ENCODE results near the gene HELLS. TPM values are rescaled to one million over a fixed set of nuclear protein-coding genes. Genes with fewer than 3 reads are reported as not detected.
A peak's percentile ranks its signal among the peaks of the same experiment; 100 is the strongest.
"Not testable (repeated sequence)": the region's sequence is repeated elsewhere in the genome, so short reads cannot be mapped to it uniquely, and the experiment has no call there.

The HELLS gene
- total RNA-seq = 26.7 and 73.2 TPM in 2 replicates

- DNase-seq = peak; percentile 92
These were observed at the start of gene HELLS for GRCh38 chr10:94545391-94546048. Gene HELLS (plus strand): TSS chr10:94545788. CDS start chr10:94545922, 134 bp downstream.

- DNase-seq = no peak
These were observed 49.6 kb upstream of the HELLS start for GRCh38 chr10:94496010-94496409.

- DNase-seq = no peak
These were observed 48.9 kb upstream of the HELLS start for GRCh38 chr10:94496646-94497045.

GRCh38 chr10:94500063-94500462, 45.5 kb upstream of the HELLS start:
- peak; percentile 16 for DNase-seq

GRCh38 chr10:94521276-94522250, 24.0 kb upstream of the HELLS start:
- no peak for DNase-seq

- no peak for DNase-seq
These were observed 21.4 kb upstream of the HELLS start for GRCh38 chr10:94524146-94524545.

- no peak for DNase-seq
These were observed 20.9 kb upstream of the HELLS start for GRCh38 chr10:94524711-94525110.

GRCh38 chr10:94531550-94531949, 14.0 kb upstream of the HELLS start:
- not testable (repeated sequence) for DNase-seq

GRCh38 chr10:94533027-94533426, 12.6 kb upstream of the HELLS start:
- DNase-seq = no peak

GRCh38 chr10:94542282-94542681, 3.3 kb upstream of the HELLS start:
- DNase-seq = not testable (repeated sequence)

GRCh38 chr10:94546049-94546900, 687 bp downstream of the HELLS start:
- peak; percentile 32 for DNase-seq

GRCh38 chr10:94546901-94547185, 1.3 kb downstream of the HELLS start:
- peak; percentile 36 for DNase-seq

GRCh38 chr10:94549221-94549620, 3.6 kb downstream of the HELLS start:
- peak; percentile 4 for DNase-seq

- DNase-seq = not testable (repeated sequence)
These were observed 22.2 kb downstream of the HELLS start for GRCh38 chr10:94567714-94568307.

- no peak for DNase-seq
These were observed 25.5 kb downstream of the HELLS start for GRCh38 chr10:94571081-94571480.

- no peak for DNase-seq
These were observed 25.9 kb downstream of the HELLS start for GRCh38 chr10:94571528-94571927.

- DNase-seq = no peak
These were observed 33.2 kb downstream of the HELLS start for GRCh38 chr10:94578790-94579189.

GRCh38 chr10:94583124-94583523, 37.5 kb downstream of the HELLS start:
- no peak for DNase-seq

- no peak for DNase-seq
These were observed 46.0 kb downstream of the HELLS start for GRCh38 chr10:94591461-94592205.

GRCh38 chr10:94602729-94603515, 57.3 kb downstream of the HELLS start:
- peak; percentile 54 for DNase-seq

GRCh38 chr10:94607111-94607510, 61.5 kb downstream of the HELLS start:
- no peak for DNase-seq
